Right atrium auricular region (tissue), 2 donors: ENCODE data around the gene FGFBP3. TPM values are rescaled to one million over a fixed set of nuclear protein-coding genes. Genes with fewer than 3 reads are reported as not detected.

ENCODE experiments used
- DNase-seq: peaks from one replicate; pipeline ENCODE4 v3.0.0-alpha.2; 2019; ENCODE audit warnings: low spot score
- H3K27ac ChIP-seq, 2 donors: fragments of 200-600 bp; sonication (generic); 1 replicate in 1 of 2; 2 replicates in 1 of 2; pipeline ENCODE4 v1.5.1; 2016 to 2019
- H3K27me3 ChIP-seq, 2 donors: fragments of 200-600 bp; sonication (generic); one replicate each; pipeline versions ENCODE4 v1.5.1 to v1.6.0; 2017 to 2019
- H3K36me3 ChIP-seq: fragments of 200-600 bp; sonication (generic); one replicate; pipeline ENCODE4 v1.5.1; 2016
- H3K4me1 ChIP-seq, 2 donors: fragments of 200-600 bp; sonication (generic); one replicate each; pipeline versions ENCODE4 v1.5.1 to v1.6.0; 2017 to 2019
- H3K4me3 ChIP-seq, 2 donors: fragments of 200-600 bp; sonication (generic); 1 replicate in 1 of 2; 2 replicates in 1 of 2; pipeline ENCODE4 v1.5.1; 2017 to 2019; ENCODE audit warnings: mild to moderate bottlenecking in 1 of 2, moderate library complexity in 1 of 2
- H3K9me3 ChIP-seq, 2 donors: fragments of 200-600 bp; sonication (generic); one replicate each; pipeline ENCODE4 v1.5.1; 2019
- total RNA-seq, 2 donors: library from RNA; depleted of rRNA; stranded (reverse); fragments of >200 nt; gene quantifications; one replicate each; pipeline ENCODE4 v1.1.0, GENCODE V29; 2016
- TF ChIP-seq, protein P1 (sequence below), 2 donors: fragments of 200-600 bp; sonication (generic); IDR thresholded peaks; one replicate each; pipeline ENCODE4 v1.5.1; 2019; ENCODE audit warnings: antibody characterized with exemption in 2 of 2

Gene FGFBP3
- total RNA-seq, 2 donors from 2014 or later: 0.26 to 0.31 TPM

DNA sequence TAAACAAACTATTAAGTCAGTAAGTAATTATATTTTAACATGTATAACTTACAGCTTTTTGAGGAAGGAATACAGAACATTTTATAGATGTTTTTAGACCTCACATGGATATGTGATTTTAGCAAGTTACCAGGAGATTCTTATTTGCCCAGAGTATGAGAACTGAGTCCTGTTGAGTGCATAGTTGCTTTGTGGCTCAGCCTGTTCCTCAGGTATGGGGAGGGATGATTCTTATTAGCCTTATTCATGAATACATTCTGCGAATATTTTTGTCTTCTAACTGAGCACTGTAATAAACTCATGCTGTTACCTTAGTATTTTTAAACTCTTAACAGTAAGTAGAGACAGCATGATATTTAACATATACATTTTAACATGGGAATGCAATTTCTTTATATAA, 32.1 kb upstream of the FGFBP3 start:
- H3K4me1 ChIP-seq: no peaks in the 10 kb centered on the region
- TF ChIP-seq, protein P1, sequence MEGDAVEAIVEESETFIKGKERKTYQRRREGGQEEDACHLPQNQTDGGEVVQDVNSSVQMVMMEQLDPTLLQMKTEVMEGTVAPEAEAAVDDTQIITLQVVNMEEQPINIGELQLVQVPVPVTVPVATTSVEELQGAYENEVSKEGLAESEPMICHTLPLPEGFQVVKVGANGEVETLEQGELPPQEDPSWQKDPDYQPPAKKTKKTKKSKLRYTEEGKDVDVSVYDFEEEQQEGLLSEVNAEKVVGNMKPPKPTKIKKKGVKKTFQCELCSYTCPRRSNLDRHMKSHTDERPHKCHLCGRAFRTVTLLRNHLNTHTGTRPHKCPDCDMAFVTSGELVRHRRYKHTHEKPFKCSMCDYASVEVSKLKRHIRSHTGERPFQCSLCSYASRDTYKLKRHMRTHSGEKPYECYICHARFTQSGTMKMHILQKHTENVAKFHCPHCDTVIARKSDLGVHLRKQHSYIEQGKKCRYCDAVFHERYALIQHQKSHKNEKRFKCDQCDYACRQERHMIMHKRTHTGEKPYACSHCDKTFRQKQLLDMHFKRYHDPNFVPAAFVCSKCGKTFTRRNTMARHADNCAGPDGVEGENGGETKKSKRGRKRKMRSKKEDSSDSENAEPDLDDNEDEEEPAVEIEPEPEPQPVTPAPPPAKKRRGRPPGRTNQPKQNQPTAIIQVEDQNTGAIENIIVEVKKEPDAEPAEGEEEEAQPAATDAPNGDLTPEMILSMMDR (IDR thresholded peaks at IDR 0.05): no peak
- H3K36me3 ChIP-seq: peaks cover 25% of the 10 kb centered on the region
- no peaks in the 10 kb centered on the region for H3K9me3 ChIP-seq
- H3K4me3 ChIP-seq: no peak overlapping the region
- no peak for DNase-seq
- no peak overlapping the region for H3K27ac ChIP-seq
- H3K27me3 ChIP-seq: no peaks in the 10 kb centered on the region

DNA sequence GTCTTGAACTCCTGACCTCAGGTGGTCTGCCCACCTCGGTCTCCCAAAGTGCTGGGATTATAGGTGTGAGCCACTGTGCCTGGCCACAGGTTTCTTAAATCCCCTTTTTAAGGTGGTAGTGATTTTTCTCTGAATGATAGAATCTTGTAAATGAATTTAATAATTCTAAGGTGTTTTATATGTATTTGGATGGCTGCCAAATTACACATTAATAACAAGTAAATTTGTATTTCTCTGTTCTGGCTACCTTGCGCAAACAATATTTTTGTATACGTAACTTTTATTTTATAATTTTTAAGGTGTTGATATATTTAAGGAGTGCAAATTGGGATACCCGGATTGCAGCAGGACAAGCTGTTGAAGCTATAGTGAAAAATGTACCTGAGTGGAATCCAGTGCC, 30.4 kb upstream of the FGFBP3 start:
- peaks cover 32% of the 10 kb centered on the region for H3K36me3 ChIP-seq
- no peak for DNase-seq
- no peaks in the 10 kb centered on the region for H3K4me1 ChIP-seq
- H3K9me3 ChIP-seq: no peaks in the 10 kb centered on the region
- TF ChIP-seq, protein P1 (IDR thresholded peaks at IDR 0.05): no peak
- H3K4me3 ChIP-seq: no peak overlapping the region
- no peak overlapping the region for H3K27ac ChIP-seq
- no peaks in the 10 kb centered on the region for H3K27me3 ChIP-seq

GRCh38 chr10:91935886-91936285, 26.6 kb upstream of the FGFBP3 start:
- peaks cover 20% of the 10 kb centered on the region for H3K36me3 ChIP-seq
- TF ChIP-seq, protein P1 (IDR thresholded peaks at IDR 0.05): no peak
- H3K4me1 ChIP-seq: peaks cover 0 to under 1% of the 10 kb centered on the region in 2 donors
- H3K27me3 ChIP-seq: no peaks in the 10 kb centered on the region
- no peaks in the 10 kb centered on the region for H3K9me3 ChIP-seq
- no peak overlapping the region for H3K27ac ChIP-seq
- no peak for DNase-seq
- H3K4me3 ChIP-seq: no peak overlapping the region

DNA sequence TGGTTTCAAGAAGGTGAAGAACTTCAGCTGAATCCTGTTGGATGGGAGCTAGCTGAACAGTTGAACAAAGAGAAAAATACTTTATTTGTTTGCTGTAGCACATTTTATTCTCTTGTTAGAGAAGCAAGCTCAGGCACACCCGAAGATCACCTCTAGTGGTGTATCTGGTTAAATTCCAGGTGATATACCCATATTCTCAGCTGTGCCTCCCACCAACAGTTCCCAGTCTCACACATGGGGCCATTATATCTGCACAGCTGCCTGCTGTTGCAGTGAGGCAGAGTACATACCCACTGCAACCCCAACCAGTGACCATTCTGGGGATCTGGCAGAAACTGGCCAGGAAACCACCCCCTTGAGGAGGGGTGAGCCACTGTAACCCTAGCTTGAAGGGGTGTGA, 23.5 kb upstream of the FGFBP3 start:
- peaks cover 0 to 17% of the 10 kb centered on the region in 2 donors for H3K4me1 ChIP-seq
- H3K36me3 ChIP-seq: peaks cover 20% of the 10 kb centered on the region
- TF ChIP-seq, protein P1 (IDR thresholded peaks at IDR 0.05): no peak
- DNase-seq: no peak
- H3K4me3 ChIP-seq: no peak overlapping the region
- H3K27me3 ChIP-seq: no peaks in the 10 kb centered on the region
- H3K27ac ChIP-seq: no peak overlapping the region
- no peaks in the 10 kb centered on the region for H3K9me3 ChIP-seq

GRCh38 chr10:91931526-91932190, 22.4 kb upstream of the FGFBP3 start:
- H3K4me1 ChIP-seq: peaks cover 0 to 21% of the 10 kb centered on the region in 2 donors
- no peak overlapping the region for H3K27ac ChIP-seq
- H3K36me3 ChIP-seq: peaks cover 16% of the 10 kb centered on the region
- no peak for DNase-seq
- no peak overlapping the region for H3K4me3 ChIP-seq
- no peaks in the 10 kb centered on the region for H3K9me3 ChIP-seq
- TF ChIP-seq, protein P1 (IDR thresholded peaks at IDR 0.05): no peak
- no peaks in the 10 kb centered on the region for H3K27me3 ChIP-seq

- Histone ChIP-seq H3K4me1 (peaks cover 0 to 26% of the 10 kb centered on the region in 2 donors), H3K27me3 (no peaks in the 10 kb centered on the region), H3K27ac (no peak overlapping the region), H3K9me3 (no peaks in the 10 kb centered on the region), H3K4me3 (no peak overlapping the region), H3K36me3 (peaks cover 9% of the 10 kb centered on the region)
- DNase-seq: no peak
- TF ChIP-seq, protein P1 (IDR thresholded peaks at IDR 0.05): no peak
Measured at GRCh38 chr10:91930939-91931338, 21.7 kb upstream of the FGFBP3 start.
